ENCODE results near the gene TEX53.

The TEX53 gene

GRCh38 chr9:114669961-114670360 is 12.4 kb upstream of the TEX53 start:
- no peak for DNase-seq (ENCODE audit: low read depth, low spot score)
- Histone ChIP-seq H3K4me1 (ENCODE audit: insufficient read depth, insufficient read length) (no peaks in the 10 kb centered on the region), H3K27me3 (ENCODE audit: insufficient read depth, insufficient read length) (no peaks in the 10 kb centered on the region), H3K9me3 (ENCODE audit: insufficient read depth, low read length) (peaks cover 10% of the 10 kb centered on the region), H3K4me3 (ENCODE audit: insufficient read length, low read depth) (no peak overlapping the region), H3K9ac (ENCODE audit: insufficient read length, low read depth) (no peak overlapping the region), H3K36me3 (ENCODE audit: insufficient read depth, insufficient read length, low read length) (no peaks in the 10 kb centered on the region)
- TF ChIP-seq ZNF274 (IDR thresholded peaks at IDR 0.05; ENCODE audit: low read depth, low read length) (no peak), YY1 (IDR thresholded peaks at IDR 0.05; ENCODE audit: insufficient read depth, insufficient read length) (no peak), SUZ12 (IDR thresholded peaks at IDR 0.05; ENCODE audit: extremely low read depth, insufficient read depth, insufficient read length) (no peak)

GRCh38 chr9:114668146-114668545 is 10.5 kb upstream of the TEX53 start:
- no peaks in the 10 kb centered on the region for H3K4me1 ChIP-seq (ENCODE audit: insufficient read depth, insufficient read length)
- no peaks in the 10 kb centered on the region for H3K27me3 ChIP-seq (ENCODE audit: insufficient read depth, insufficient read length)
- DNase-seq (ENCODE audit: low read depth, low spot score), result no peak
- H3K9me3 ChIP-seq (ENCODE audit: insufficient read depth, low read length), result peaks cover 10% of the 10 kb centered on the region
- no peaks in the 10 kb centered on the region for H3K36me3 ChIP-seq (ENCODE audit: insufficient read depth, insufficient read length, low read length)
- TF ChIP-seq YY1 (IDR thresholded peaks at IDR 0.05; ENCODE audit: insufficient read depth, insufficient read length), result no peak
- no peak for TF ChIP-seq ZNF274 (IDR thresholded peaks at IDR 0.05; ENCODE audit: low read depth, low read length)
- TF ChIP-seq SUZ12 (IDR thresholded peaks at IDR 0.05; ENCODE audit: extremely low read depth, insufficient read depth, insufficient read length), result no peak
- H3K9ac ChIP-seq (ENCODE audit: insufficient read length, low read depth), result no peak overlapping the region
- no peak overlapping the region for H3K4me3 ChIP-seq (ENCODE audit: insufficient read length, low read depth)

- TF ChIP-seq ZNF274 (IDR thresholded peaks at IDR 0.05; ENCODE audit: low read depth, low read length) (no peak), SUZ12 (IDR thresholded peaks at IDR 0.05; ENCODE audit: extremely low read depth, insufficient read depth, insufficient read length) (no peak), YY1 (IDR thresholded peaks at IDR 0.05; ENCODE audit: insufficient read depth, insufficient read length) (no peak)
- H3K27me3 ChIP-seq (ENCODE audit: insufficient read depth, insufficient read length), result no peaks in the 10 kb centered on the region
- no peak for DNase-seq (ENCODE audit: low read depth, low spot score)
Measured at GRCh38 chr9:114666851-114667250, 9.2 kb upstream of the TEX53 start.

GRCh38 chr9:114666401-114666800 is 8.8 kb upstream of the TEX53 start:
- DNase-seq (ENCODE audit: low read depth, low spot score), result no peak
- Histone ChIP-seq H3K4me3 (ENCODE audit: insufficient read length, low read depth) (no peak overlapping the region), H3K4me1 (ENCODE audit: insufficient read depth, insufficient read length) (peaks cover 6% of the 10 kb centered on the region), H3K9ac (ENCODE audit: insufficient read length, low read depth) (no peak overlapping the region), H3K27me3 (ENCODE audit: insufficient read depth, insufficient read length) (no peaks in the 10 kb centered on the region), H3K9me3 (ENCODE audit: insufficient read depth, low read length) (peaks cover 10% of the 10 kb centered on the region), H3K36me3 (ENCODE audit: insufficient read depth, insufficient read length, low read length) (no peaks in the 10 kb centered on the region)
- TF ChIP-seq YY1 (IDR thresholded peaks at IDR 0.05; ENCODE audit: insufficient read depth, insufficient read length) (no peak), SUZ12 (IDR thresholded peaks at IDR 0.05; ENCODE audit: extremely low read depth, insufficient read depth, insufficient read length) (no peak), ZNF274 (IDR thresholded peaks at IDR 0.05; ENCODE audit: low read depth, low read length) (no peak)

More at GRCh38 chr9:114666851-114667250, 9.2 kb upstream of the TEX53 start:
- Histone ChIP-seq H3K9me3 (ENCODE audit: insufficient read depth, low read length) (peaks cover 10% of the 10 kb centered on the region), H3K4me1 (ENCODE audit: insufficient read depth, insufficient read length) (peaks cover 6% of the 10 kb centered on the region), H3K9ac (ENCODE audit: insufficient read length, low read depth) (no peak overlapping the region), H3K4me3 (ENCODE audit: insufficient read length, low read depth) (no peak overlapping the region), H3K36me3 (ENCODE audit: insufficient read depth, insufficient read length, low read length) (no peaks in the 10 kb centered on the region)

GRCh38 chr9:114664181-114664580 is 6.6 kb upstream of the TEX53 start:
- TF ChIP-seq YY1 (IDR thresholded peaks at IDR 0.05; ENCODE audit: insufficient read depth, insufficient read length) (no peak), ZNF274 (IDR thresholded peaks at IDR 0.05; ENCODE audit: low read depth, low read length) (no peak), SUZ12 (IDR thresholded peaks at IDR 0.05; ENCODE audit: extremely low read depth, insufficient read depth, insufficient read length) (no peak)
- no peaks in the 10 kb centered on the region for H3K27me3 ChIP-seq (ENCODE audit: insufficient read depth, insufficient read length)
- no peak for DNase-seq (ENCODE audit: low read depth, low spot score)
- no peaks in the 10 kb centered on the region for H3K9me3 ChIP-seq (ENCODE audit: insufficient read depth, low read length)
- H3K36me3 ChIP-seq (ENCODE audit: insufficient read depth, insufficient read length, low read length), result no peaks in the 10 kb centered on the region
- no peak overlapping the region for H3K9ac ChIP-seq (ENCODE audit: insufficient read length, low read depth)
- peaks cover 6% of the 10 kb centered on the region for H3K4me1 ChIP-seq (ENCODE audit: insufficient read depth, insufficient read length)
- no peak overlapping the region for H3K4me3 ChIP-seq (ENCODE audit: insufficient read length, low read depth)

GRCh38 chr9:114662081-114662989 is 4.7 kb upstream of the TEX53 start:
- no peak for TF ChIP-seq ZNF274 (IDR thresholded peaks at IDR 0.05; ENCODE audit: low read depth, low read length)
- TF ChIP-seq YY1 (IDR thresholded peaks at IDR 0.05; ENCODE audit: insufficient read depth, insufficient read length), result no peak
- TF ChIP-seq SUZ12 (IDR thresholded peaks at IDR 0.05; ENCODE audit: extremely low read depth, insufficient read depth, insufficient read length), result no peak
- Histone ChIP-seq H3K36me3 (ENCODE audit: insufficient read depth, insufficient read length, low read length) (no peaks in the 10 kb centered on the region), H3K4me1 (ENCODE audit: insufficient read depth, insufficient read length) (peaks cover 6% of the 10 kb centered on the region), H3K27me3 (ENCODE audit: insufficient read depth, insufficient read length) (no peaks in the 10 kb centered on the region), H3K9ac (ENCODE audit: insufficient read length, low read depth) (no peak overlapping the region), H3K9me3 (ENCODE audit: insufficient read depth, low read length) (no peaks in the 10 kb centered on the region), H3K4me3 (ENCODE audit: insufficient read length, low read depth) (no peak overlapping the region)
- peak; percentile 48 for DNase-seq (ENCODE audit: low read depth, low spot score)

GRCh38 chr9:114656301-114656700 is 1.3 kb downstream of the TEX53 start:
- Histone ChIP-seq H3K9me3 (ENCODE audit: insufficient read depth, low read length) (no peaks in the 10 kb centered on the region), H3K4me1 (ENCODE audit: insufficient read depth, insufficient read length) (peaks cover 4% of the 10 kb centered on the region), H3K4me3 (ENCODE audit: insufficient read length, low read depth) (no peak overlapping the region), H3K9ac (ENCODE audit: insufficient read length, low read depth) (no peak overlapping the region), H3K36me3 (ENCODE audit: insufficient read depth, insufficient read length, low read length) (no peaks in the 10 kb centered on the region), H3K27me3 (ENCODE audit: insufficient read depth, insufficient read length) (no peaks in the 10 kb centered on the region)
- TF ChIP-seq ZNF274 (IDR thresholded peaks at IDR 0.05; ENCODE audit: low read depth, low read length), result no peak
- no peak for TF ChIP-seq SUZ12 (IDR thresholded peaks at IDR 0.05; ENCODE audit: extremely low read depth, insufficient read depth, insufficient read length)
- TF ChIP-seq YY1 (IDR thresholded peaks at IDR 0.05; ENCODE audit: insufficient read depth, insufficient read length), result no peak
- no peak for DNase-seq (ENCODE audit: low read depth, low spot score)

All from NT2/D1 (cell line).